NCI-H748 treated with DMSO at 0.1 percent for 48 hours (cell line): ENCODE measurements around the gene ARL14EP.

Experiments used
- DNase-seq: peaks from one replicate; lab custom pipeline; 2025; lab: John Stamatoyannopoulos, UW

The ARL14EP gene

DNA sequence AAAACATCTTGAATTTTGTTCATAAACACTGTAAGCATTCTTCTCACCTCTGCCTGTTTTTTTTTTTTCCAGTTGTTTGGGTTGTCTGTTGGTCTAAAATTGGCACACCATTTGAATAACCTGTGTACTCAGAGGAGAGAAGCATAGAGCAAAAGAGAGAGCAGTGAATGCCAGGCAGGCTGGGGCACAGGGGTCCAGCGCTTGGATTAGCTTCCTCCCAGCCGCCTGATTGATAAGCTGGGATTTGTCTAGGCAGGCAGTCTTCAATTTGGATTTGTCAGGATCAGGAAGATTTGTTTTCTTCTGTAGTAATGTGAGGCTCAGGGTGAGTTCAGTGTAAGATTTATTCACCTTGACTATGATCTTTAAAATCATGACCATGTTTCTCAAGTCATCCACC lies 59.0 kb downstream of the ARL14EP start:
- DNase-seq = no peak
